GM21717 (cell line): Measurements from ENCODE around the gene KCNQ1OT1.
A peak's percentile ranks its signal among the peaks of the same experiment; 100 is the strongest.
"Not testable (repeated sequence)": the region's sequence is repeated elsewhere in the genome, so short reads cannot be mapped to it uniquely, and the experiment has no call there.

ENCODE experiments used
- ATAC-seq: cut with Tn5 transposase; IDR thresholded peaks from one replicate; pipeline ENCODE4 v1.9.1; 2021; ENCODE audit warnings: mild to moderate bottlenecking, moderate library complexity; ENCODE audit not compliant: unreplicated experiment

The KCNQ1OT1 gene

DNA sequence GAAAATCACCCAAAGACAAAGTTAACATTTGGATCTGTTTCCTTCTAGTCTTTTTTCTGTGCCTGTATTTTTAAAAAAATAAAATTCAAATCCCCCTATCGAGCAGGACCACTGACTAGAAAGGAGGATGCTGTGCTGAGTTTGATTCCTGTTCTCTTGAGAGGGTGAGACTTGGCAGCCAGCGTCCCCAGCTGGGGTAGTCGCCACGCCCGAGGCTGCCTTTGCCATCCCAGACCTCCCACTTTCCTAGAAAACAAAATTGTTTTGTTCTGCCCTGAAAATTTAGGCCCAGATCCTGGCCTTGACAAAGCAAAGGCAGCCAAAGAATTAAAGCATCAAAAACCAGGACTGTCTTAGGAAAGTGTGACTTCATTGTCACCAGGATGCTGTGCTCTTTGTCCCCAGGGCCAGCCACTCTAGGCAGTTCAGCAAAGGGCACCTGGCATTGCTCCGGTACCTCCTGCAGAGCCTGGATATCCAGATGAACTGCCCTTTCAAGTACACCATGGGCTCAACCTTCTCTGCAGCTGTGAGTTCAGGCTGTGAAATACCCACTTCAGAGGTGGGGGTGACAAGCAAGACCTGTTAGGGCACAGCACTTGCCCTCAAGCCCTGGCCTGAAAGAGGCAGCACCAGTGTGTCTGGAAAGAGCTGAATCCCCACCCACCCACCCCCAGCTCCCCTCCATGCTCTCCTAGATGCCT, 44.6 kb downstream of the KCNQ1OT1 start:
- no peak for ATAC-seq

DNA sequence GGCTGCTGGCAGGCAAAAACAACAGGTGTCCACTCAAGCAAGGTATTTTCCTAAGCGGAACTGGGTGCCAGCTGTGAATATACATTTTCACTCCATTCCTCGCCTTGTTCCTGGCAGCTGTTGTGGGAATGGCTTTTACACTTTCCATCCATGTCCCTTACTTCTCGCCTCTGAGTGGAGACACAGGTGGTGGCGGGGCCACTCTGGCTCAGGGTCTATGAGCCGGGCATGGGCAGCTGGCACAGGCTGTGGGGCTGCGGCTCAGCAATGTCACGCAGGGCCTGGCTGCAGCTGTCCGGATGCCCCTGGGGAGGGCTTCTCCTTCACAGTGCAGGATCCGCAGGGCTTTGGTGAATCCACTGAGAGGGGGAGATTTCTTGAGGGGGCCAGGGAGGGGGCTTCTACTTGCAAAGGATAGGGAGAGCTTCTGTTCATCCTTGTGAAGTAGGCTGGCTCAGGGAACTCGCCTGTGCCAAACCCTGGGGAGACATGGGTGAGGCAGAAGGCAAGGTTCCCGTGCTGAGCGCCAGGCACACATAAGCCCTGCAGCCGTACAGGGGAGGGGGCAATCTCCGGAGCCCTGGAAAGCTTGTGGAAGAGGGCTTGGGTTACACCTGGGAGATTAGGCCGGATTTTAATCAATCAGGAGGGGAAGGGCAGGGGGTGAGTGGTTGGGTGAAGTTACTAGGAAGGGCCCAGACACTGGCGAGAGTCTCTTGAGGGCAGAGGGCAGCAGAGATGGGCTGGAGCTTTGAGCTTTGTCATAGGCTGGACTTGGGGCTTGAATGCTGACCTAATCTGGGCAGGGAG, 45.7 kb downstream of the KCNQ1OT1 start:
- no peak for ATAC-seq

- no peak for ATAC-seq
Observed at GRCh38 chr11:2653198-2653551, 46.6 kb downstream of the KCNQ1OT1 start.

- no peak for ATAC-seq
Observed at GRCh38 chr11:2652333-2653197, 47.2 kb downstream of the KCNQ1OT1 start.

GRCh38 chr11:2651826-2652271, 47.9 kb downstream of the KCNQ1OT1 start:
- ATAC-seq: no peak

DNA sequence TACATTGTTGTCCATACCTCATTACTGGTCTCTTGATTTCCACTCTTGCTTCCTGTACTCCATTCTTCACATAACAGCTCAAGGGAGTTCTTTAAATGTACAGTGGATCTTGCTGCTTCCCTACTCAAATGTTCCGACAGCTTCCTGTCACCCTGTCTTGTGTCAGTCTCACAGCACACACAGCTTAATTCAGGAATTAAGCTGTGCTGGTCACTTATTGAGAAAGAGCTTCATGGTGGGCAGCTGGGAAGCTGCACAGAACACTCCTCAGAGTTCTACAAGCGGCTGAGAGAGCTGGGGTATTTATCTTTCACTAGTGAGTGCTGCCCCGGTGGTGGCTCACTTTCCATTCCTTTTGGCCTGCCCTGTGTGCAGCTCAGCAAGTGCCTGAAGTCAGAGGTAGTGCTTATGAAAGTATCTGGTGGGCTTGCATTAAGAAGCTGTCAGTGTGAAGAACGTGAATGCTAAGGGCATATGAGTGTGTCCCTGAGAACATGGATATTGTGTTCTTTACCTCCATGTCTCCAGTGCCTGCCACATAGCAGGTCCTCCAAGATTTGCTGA, 48.7 kb downstream of the KCNQ1OT1 start:
- no peak for ATAC-seq

GRCh38 chr11:2650343-2650867, 49.4 kb downstream of the KCNQ1OT1 start:
- ATAC-seq: no peak

GRCh38 chr11:2649848-2650247, 49.9 kb downstream of the KCNQ1OT1 start:
- no peak for ATAC-seq

- ATAC-seq: no peak
Observed at GRCh38 chr11:2649400-2649799, 50.4 kb downstream of the KCNQ1OT1 start.

- no peak for ATAC-seq
Observed at GRCh38 chr11:2647953-2648352, 51.8 kb downstream of the KCNQ1OT1 start.

- ATAC-seq: no peak
Observed at GRCh38 chr11:2647167-2647566, 52.6 kb downstream of the KCNQ1OT1 start.

DNA sequence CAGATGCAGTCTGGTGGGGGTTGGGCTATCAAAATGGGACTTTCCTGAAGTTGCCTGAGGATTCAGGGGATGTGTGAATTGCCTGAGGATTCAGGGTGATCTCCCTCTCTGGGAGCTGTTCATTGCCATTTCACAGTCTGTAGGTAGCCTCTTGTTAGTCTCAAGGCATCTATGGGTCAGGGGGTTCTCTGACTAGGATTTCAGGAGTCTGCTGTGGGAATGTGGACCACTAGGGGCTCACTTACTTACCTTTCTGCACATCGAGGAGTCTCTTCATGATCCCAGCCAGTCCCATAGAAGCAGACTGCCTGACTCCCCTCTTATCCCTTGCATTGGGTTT, 54.0 kb downstream of the KCNQ1OT1 start:
- no peak for ATAC-seq

DNA sequence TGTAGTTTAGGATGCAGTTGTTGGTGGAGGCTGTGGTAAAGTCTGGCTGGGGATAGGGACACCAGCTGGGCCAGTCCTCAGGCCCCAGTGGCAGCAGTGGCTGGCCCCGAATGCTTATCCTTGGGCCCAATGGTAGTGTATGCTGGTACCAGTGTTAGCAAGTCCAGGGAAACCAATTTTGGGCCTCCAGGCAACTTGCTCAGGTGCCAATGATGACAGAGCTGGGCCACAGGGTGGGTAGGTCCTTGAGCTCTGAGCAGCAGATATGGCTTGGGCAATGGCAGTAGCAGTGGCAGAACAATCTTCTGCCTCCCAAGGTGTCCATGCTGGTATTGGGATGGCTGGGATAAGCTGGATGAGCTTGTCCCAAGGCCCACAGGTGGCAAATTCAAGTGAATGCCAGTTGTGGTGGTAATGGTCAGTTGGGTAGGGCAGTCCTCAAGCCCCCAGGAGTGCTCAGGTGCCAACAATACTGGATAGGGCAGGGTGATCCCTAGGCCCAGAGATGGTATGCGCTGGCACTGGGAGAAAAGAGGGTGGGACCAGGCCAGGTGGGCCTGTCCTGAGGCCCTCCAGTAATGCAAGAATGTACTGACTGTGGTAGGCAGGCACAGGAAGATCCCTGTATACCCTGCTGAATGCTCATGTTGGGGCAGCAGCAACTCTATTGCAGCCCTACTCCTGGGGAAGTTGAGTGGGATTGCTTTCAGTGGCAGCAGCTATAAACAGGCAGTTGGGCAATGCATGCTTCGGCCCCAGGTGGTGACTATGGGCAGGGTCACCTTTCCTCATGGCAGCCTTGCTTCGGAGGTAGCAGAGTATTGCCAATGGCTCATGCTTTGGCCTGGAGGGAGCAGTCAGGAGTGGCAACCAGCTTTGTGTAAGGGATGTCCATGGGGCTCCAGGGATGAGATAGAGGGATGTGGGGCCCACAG, 54.7 kb downstream of the KCNQ1OT1 start:
- ATAC-seq: no peak

DNA sequence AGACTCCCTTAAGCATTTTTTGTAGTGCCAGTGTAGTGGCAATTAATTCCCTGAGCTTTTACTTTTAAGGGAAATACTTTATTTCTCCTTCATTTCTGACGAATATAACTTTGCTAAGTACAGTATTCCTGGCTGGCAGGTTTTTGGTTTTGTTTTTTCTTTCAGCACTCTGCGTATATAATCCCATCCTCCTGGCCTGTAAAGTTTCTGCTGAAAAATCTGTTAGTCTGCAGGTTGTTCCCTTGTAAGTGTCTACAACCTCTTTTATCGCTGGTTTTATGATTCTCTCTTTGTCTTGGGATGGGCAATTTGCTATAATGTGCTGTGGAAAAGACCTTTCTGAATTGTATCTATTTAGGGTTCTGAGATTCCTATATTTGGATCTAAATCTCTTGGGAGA, 56.0 kb downstream of the KCNQ1OT1 start:
- no peak for ATAC-seq

DNA sequence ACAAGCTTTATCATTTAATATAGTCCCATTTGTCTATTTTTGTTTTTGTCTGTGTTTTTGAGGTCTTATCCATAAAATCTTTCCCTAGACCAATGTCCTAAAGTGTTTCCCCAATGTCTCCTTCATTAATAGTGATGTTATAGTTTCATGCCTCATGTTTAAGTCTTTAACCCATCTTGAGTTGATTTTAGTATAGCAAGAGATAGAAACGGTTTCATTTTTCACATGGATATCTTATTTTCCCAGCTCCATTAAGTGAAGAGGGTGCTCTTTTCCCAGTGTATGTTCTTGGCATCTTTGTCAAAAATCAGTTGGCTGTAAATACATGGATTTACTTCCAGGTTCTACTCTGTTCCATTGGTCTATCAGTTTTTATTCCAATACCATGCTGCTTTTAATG, 58.2 kb downstream of the KCNQ1OT1 start:
- no peak for ATAC-seq

- not testable (repeated sequence) for ATAC-seq
Observed at GRCh38 chr11:2639763-2640162, 60.0 kb downstream of the KCNQ1OT1 start.

DNA sequence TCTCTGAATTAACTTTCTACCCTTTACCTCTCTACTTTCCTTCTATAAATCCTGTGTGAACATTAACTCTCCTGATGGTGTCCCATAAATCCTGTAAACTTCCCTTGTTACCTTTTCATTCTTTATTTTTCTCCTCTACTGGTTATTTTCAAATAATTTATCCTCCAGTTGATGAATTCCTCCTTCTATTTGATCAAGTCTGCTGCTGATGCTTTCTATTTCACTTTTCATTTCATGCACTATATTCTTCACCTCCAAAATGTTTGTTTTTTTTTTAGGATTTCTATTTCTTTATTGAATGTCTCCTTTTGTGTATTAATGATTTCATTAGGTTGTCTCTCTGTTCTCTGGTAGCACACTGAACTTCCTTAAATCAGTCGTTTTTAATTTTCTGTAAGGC, 68.6 kb downstream of the KCNQ1OT1 start:
- no peak for ATAC-seq

DNA sequence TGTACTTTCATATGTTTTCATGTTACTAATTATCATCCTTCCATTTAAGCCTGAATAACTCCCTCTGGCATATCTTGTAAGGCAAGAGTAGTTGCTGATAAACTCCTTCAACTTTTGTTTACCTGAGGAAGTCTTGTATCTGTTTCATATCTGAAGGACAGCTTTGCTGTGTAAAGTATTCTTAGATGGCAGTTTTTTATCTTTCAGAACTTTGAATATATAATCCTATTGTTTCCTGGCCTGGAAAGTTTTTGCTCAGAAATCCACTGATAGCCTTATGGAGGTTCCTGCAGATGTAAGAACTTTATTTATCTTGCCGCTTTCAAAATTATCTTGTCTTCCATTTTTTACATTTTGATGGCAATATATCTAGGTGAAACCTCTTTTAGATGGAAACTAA, 69.1 kb downstream of the KCNQ1OT1 start:
- no peak for ATAC-seq

GRCh38 chr11:2625183-2625582, 74.6 kb downstream of the KCNQ1OT1 start:
- ATAC-seq: no peak

GRCh38 chr11:2621894-2622293, 77.9 kb downstream of the KCNQ1OT1 start:
- peak; percentile 87 for ATAC-seq
